NCI-H2196 treated with DMSO at 0.1 percent for 48 hours (cell line): ENCODE measurements around the gene USP48.
"Not testable (repeated sequence)": the region's sequence is repeated elsewhere in the genome, so short reads cannot be mapped to it uniquely, and the experiment has no call there.

Source experiments
- DNase-seq: peaks from one replicate; lab custom pipeline; 2025; ENCODE audit not compliant: unreplicated experiment; lab: John Stamatoyannopoulos, UW

The USP48 gene

GRCh38 chr1:21638531-21639341 lies 144.2 kb downstream of the USP48 start:
- DNase-seq: peak; percentile 49

DNA sequence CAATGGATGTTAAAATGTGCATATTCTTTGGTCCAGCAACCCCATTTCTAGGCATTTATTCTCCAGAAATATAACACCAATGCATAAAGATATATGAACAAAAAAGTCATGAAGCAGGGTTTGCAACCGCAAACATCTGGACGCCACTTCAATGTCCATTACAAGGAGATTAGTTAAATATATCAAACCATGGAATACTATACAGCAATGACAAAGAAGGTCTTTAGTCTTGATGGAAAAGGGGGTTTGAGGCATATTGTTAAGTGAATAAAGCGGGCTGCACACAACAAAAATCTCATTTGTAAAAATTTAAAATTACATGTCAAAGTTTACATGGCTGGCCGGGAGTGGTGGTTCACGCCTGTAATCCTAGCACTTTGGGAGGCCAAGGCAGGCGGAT lies 145.4 kb downstream of the USP48 start:
- no peak for DNase-seq

GRCh38 chr1:21636029-21636428 lies 146.9 kb downstream of the USP48 start:
- DNase-seq: no peak

DNA sequence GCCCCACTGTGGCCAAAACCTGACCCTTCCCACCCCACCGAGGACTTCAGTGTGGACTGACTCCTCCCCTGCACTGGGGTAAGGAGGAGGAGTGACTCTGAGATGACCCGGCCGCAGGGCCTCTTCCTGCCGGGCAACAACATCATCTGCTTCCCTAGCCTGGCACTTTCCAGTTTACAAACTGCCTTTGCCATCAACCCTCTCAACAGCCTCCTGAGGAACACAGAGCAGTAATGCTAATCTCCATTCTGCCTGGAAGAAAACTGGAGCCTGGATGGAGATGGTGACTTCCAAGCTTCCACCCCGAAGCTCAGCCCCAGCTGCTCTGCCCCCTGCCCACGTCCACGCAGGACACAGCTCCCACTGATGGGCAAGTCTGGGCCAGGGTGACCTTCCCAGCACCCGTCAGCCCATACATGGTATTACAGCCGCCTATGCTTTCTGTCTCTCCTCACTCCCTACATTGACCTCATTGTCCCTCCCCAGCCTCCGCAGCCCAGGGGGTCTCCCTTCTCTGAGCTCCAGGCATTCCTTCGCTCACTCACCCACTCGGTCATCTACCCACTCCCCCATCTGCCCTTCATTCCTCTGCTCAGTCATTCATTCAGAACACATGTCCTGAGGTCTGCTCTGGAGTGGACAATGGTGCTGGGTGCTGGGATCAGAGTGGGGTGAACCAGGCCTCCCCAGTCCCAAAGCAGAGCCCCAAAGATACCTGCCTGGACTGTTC lies 148.0 kb downstream of the USP48 start:
- DNase-seq: peak; percentile 90

DNA sequence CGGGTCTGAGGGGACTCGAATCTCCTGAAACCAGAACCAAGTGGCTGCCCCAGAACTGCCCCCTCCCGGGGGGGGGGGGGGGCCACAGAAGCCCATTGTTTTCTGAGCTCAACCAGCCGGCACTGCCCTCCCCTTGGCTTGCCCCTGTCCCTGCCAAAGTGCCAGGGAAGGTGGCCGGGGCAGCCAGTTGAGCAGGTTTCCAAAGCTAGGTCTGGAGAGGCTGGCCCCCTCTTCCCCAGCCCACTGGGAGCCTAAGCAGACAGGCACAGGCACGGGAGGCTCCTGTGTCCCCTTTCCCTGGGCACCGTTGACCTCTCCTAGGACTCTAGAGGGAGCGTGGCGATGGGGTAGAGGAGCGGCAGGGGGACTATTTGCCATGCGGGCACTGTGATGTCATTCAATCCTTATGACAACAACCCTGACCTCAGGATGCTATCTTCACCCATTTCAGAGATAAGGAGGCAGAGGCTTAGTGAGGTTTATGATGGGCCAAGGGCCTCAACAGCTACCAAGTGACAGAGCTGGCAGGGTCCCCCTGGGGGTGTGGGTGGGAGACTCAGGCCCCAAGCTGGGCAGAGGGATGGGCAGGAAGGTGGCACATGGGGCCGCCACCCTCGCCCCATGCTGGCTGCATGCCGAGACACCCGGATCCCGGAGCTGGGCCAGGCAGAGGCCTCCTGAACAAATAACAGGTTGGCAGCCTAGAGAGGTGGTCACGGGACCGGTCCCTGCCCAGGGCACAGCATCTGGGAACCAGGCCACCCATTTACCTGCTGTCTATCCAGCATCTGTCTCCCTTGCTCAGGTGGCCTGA lies 148.8 kb downstream of the USP48 start:
- peak; percentile 90 for DNase-seq

DNA sequence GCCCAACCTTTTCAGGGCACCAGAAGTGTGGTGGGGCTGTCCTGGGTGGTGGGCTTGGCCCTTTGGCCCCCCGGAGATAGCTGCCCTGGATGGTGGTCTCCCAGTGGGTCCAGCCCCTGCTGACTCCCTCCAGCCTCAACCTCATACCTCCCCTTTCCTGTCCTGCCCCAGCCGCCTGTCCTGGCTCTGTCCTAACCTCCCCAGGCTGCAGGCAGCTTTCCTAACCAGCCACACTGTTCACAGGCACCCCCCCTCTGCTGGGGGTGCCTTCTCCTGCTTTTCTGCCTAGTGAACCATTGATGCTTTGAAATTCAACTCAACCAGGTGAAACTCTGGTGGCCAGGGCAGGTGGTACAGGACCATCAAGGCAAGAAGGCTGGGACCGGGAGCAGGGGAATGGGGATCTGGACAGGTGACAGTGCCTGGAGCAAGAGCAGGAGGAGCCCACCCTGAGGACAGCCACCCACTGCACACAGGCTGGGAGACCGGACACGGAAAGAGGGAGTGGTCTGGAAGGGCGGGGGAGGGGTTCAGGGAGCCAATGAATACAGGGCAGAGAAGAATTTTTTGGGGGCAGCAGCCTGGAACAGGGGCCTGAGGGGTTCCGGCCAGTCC lies 149.7 kb downstream of the USP48 start:
- DNase-seq: no peak

DNA sequence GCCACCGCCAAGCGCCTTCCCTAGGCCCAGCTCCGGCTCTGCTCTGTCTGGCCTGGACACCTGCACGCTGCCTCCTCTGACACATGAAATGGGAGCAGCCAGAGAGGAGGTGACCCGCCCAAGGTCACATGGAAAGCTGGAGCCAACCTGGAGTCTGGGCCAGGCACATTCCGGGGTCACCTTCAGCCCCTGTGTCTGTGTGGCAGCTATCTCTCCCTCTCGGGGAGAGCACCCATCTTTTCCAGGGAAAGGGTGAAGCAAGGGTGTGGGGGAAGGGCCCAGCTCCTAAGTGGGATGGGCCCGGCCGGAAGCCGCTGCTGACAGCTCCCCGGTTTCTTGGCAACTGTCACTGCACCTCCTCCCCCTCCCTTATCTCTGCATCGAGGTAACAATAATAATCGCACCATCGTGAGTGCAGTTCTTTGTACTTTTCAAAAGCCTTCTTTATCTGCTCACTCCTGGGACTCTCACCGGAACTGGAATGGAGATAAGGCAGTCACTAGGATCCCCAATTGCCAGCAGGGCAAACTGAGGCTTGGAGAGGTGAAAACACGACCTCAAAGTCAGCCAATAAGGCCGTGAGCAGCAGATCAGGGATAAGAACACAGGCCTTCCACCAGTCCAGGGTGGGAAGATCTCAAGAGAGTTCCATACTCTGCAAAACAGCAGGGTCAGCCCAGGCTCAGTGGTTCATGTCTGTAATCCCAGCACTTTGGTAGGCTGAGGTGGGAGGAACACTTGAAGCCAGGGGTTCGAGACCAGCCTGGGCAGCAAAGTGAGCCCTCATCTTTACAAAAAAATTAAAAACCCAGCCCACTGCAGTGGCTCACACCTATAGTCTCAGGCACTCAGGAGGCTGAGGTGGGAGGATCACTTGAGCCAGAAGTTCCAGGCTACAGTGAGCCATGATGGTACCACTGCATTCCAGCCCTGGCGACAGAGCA lies 150.7 kb downstream of the USP48 start:
- DNase-seq: peak; percentile 78

GRCh38 chr1:21631590-21631943 lies 151.4 kb downstream of the USP48 start:
- not testable (repeated sequence) for DNase-seq

GRCh38 chr1:21630571-21631343 lies 152.2 kb downstream of the USP48 start:
- DNase-seq: no peak

DNA sequence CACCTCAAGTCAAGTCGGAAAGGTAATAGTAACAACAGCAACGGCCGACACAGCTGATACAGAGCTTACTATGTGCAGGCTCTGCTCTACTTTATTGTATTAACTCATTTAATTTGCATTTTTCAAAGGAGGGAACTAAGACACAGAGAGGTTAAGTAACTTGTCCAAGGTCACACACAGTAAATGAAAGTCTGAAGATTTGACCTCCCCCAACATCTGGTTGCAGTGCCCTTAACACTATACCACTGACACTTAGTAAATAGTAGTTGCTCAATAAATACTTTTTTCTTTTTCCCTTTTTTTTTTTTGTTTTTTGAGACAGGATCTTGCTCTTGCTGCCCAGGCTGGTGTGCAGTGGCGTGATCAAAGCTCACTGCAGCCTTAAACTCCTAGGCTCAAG lies 153.0 kb downstream of the USP48 start:
- DNase-seq: no peak

- no peak for DNase-seq
Measured at GRCh38 chr1:21628798-21629393, 154.1 kb downstream of the USP48 start.
